SJSA1 (cell line): ENCODE results near the gene RAN. TPM values are rescaled to one million over a fixed set of nuclear protein-coding genes. Genes with fewer than 3 reads are reported as not detected.
"Not testable (repeated sequence)": the region's sequence is repeated elsewhere in the genome, so short reads cannot be mapped to it uniquely, and the experiment has no call there.

Source experiments
- DNase-seq, 2 experiments: peaks; one replicate each; pipeline ENCODE4 v3.0.0-alpha.2; 2015 to 2020; ENCODE audit warnings: low spot score in 2 of 2, low read depth in 1 of 2
- H3K27ac ChIP-seq: fragments of 250-450 bp; sonication (Bioruptor Pico); 2 replicates; pipeline ENCODE4 v1.5.1; 2020; ENCODE audit warnings: mild to moderate bottlenecking, moderate library complexity
- H3K27me3 ChIP-seq: fragments of 250-450 bp; sonication (Bioruptor Pico); replicated peaks from 2 replicates; pipeline ENCODE4 v1.5.1; 2020; ENCODE audit warnings: mild to moderate bottlenecking, moderate library complexity
- H3K36me3 ChIP-seq: fragments of 250-450 bp; sonication (Bioruptor Pico); 2 replicates; pipeline ENCODE4 v1.5.1; 2020; ENCODE audit warnings: mild to moderate bottlenecking
- H3K4me1 ChIP-seq: fragments of 250-450 bp; sonication (Bioruptor Pico); replicated peaks from 2 replicates; pipeline ENCODE4 v1.6.1; 2021; ENCODE audit warnings: mild to moderate bottlenecking
- H3K4me3 ChIP-seq: fragments of 250-450 bp; sonication (Bioruptor Pico); 2 replicates; pipeline ENCODE4 v1.5.1; 2020; ENCODE audit warnings: mild to moderate bottlenecking
- H3K9me3 ChIP-seq: fragments of 250-450 bp; sonication (Bioruptor Pico); replicated peaks from 2 replicates; pipeline ENCODE4 v1.5.1; 2020; ENCODE audit warnings: mild to moderate bottlenecking
- total RNA-seq: library from RNA; depleted of rRNA; stranded (reverse); fragments of >200 nt; shearing (Covaris generic); gene quantifications from 2 replicates; pipeline ENCODE4 v1.2.3, GENCODE V29; 2014

Gene RAN
- total RNA-seq, 1 experiment from 2014 or later, result 606 TPM

DNA sequence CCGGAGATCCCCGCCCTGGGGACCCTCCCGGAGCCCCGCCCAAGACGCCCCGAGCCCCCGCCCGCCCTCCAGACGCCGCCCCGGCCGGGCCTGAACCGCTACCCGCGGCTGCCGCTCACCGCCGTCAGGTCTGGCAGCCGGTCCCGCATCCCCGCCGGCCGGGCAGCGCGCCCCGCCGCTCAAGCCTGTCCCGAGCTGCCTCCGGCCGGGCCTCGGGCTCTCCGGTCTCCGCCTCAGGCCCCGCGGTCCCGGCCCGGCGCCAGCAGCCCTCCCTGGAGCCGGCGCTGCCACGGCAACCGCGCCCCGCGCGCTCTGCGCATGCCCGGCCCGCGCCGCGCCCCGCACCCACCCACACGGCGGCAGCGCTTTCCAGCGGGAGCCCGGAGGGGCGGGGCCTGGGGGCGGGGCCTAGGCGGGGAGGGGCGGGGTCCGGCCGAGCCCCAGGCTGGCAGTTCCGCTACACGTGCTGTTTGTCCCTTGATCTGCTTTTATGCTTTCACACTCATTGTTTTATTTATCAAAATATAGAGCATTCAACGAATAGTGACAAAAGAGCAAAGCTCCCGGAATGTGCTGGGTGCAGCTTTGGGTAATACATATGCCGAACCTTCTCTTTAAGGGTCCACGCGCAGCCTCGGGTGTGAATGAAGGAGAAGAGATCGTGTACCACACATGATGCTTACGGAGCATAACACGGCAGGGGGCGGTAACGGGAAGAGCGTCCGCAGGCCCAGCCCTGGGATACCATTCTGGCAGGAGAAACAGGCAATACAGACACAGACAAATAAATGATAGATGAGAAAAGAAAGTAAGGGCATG, 32.7 kb upstream of the RAN start, which contains the start of gene STX2:
TSS of gene STX2 (minus strand) at position 300 of the 819 bp plus-strand sequence. CDS start at position 149, 151 bp downstream.
- no peaks in the 10 kb centered on the region for H3K9me3 ChIP-seq
- H3K27ac ChIP-seq, result peak within 1 kb of the TSS; percentile 64
- no peaks in the 10 kb centered on the region for H3K36me3 ChIP-seq
- H3K4me3 ChIP-seq, result peak within 1 kb of the TSS; percentile 81
- H3K4me1 ChIP-seq, result peaks cover 13% of the 10 kb centered on the region
- H3K27me3 ChIP-seq, result no peaks in the 10 kb centered on the region
- DNase-seq, result peak; percentile 79 to 88

DNA sequence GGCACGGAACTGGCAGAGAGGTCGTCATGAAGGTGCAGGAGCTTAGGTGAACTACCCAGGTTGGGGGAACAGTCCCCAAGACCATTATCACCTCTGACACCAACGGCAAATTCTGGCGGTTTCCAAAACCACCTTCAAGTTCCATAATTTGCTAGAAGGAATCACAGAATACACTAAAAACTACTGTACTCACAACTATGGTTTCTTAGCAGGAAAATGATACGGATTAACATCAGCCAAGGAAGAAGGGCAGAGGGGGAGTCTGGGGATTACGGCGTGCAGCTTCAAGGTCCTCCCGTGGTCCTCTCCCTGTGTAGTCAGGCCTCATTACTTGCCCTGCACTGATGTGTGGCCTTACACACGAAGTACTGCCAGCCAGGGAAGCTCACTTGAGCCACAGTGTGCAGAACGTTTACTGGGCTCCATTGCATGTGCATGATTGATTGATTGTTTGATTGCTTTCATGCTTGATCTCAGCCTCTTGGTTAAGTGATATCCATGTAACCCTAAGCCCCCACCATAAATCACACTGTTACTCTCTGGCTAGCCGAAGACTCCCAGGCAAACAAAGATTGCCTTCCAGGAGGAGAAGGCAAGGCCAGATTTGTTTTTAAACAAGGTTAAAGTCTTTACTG, 32.0 kb upstream of the RAN start:
- DNase-seq, result no peak
- H3K36me3 ChIP-seq, result no peaks in the 10 kb centered on the region
- H3K4me3 ChIP-seq, result peak overlapping the region; percentile 81
- peaks cover 13% of the 10 kb centered on the region for H3K4me1 ChIP-seq
- H3K9me3 ChIP-seq, result no peaks in the 10 kb centered on the region
- H3K27ac ChIP-seq, result no peak overlapping the region
- no peaks in the 10 kb centered on the region for H3K27me3 ChIP-seq

DNA sequence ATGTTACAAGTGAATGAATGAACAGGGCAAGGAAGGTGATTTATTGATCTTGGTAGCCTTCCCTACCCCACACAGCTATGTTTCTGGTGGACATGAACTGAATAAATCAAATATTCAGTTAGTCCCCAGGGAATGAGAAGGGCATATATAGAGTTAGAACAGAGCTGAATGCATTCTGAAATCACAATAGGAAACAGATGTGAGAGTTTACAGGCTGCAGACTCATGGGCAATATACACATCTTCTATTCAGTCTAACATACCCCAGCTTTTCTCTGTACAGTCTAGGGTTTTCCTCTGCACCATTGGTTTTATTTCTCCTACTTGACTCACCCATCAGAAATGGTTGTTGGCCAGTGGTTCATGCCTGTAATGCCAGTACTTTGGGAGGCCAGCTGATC, 25.5 kb upstream of the RAN start:
- no peaks in the 10 kb centered on the region for H3K27me3 ChIP-seq
- no peak overlapping the region for H3K4me3 ChIP-seq
- no peak for DNase-seq
- H3K27ac ChIP-seq, result no peak overlapping the region
- no peaks in the 10 kb centered on the region for H3K36me3 ChIP-seq
- H3K9me3 ChIP-seq, result no peaks in the 10 kb centered on the region
- H3K4me1 ChIP-seq, result no peaks in the 10 kb centered on the region

DNA sequence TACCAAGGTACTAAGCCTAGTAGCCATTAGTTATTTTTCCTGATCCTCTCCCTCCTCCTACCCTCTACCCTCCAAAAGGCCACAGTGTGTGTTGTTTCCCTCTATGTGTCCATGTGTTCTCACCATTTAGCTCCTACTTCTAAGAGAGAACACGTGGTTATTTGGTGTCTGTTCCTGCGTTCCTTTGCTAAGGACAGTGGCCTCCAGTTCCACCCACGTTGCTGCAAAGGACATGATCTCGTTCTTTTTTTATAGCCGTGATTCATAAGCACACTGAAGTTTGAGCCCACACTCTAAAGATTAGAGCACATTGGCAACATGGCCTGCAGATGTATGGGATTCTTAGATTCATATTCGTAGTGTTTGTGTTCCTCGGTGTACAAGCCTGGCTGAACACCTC, 24.8 kb upstream of the RAN start:
- Histone ChIP-seq H3K9me3 (no peaks in the 10 kb centered on the region), H3K36me3 (no peaks in the 10 kb centered on the region), H3K4me3 (no peak overlapping the region), H3K4me1 (no peaks in the 10 kb centered on the region), H3K27me3 (no peaks in the 10 kb centered on the region), H3K27ac (no peak overlapping the region)
- DNase-seq, result no peak

DNA sequence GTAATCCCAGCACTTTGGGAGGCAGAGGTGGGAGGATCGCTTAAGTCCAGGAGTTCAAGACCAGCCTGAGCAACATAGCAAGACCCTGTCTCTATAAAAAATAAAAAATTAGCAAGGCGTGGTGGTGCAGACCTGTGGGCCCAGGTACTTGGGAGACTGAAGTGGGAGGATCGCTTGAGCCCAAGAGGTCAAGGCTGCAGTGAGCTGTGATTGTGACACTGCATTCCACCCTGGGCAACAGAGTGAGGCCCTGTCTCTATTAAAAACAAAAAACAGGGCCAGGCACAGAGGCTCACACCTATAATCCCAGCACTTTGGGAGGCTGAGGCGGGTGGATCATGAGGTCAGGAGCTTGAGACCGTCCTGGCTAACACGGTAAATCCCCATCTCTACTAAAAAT, 23.8 kb upstream of the RAN start:
- H3K27ac ChIP-seq, H3K4me3 ChIP-seq, H3K36me3 ChIP-seq, H3K27me3 ChIP-seq, DNase-seq, H3K9me3 ChIP-seq, H3K4me1 ChIP-seq: not testable (repeated sequence)

DNA sequence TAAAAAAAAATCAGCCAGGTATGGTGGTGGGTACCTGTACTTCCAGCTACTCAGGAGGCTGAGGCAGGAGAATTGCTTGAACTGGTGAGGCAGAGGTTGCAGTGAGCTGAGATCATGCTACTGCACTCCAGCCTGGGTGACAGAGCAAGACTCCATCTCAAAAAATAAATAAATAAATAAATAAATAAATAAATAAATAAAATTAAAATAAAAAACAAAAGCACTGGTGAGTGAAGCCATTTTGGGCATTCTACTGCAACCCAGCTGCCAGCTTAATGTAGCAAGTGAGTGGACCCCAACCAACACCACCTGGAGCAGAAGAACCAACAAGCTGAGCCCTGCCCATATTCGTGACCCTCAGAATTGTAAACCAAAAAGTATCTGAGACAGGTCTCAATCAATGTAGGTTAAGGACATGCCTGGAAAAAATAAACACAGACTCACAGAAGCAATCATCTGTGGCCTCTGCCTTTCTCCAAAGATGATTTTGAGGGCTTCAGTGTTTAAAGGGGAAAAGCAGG, 23.0 kb upstream of the RAN start:
- not testable (repeated sequence) for H3K9me3 ChIP-seq, H3K4me3 ChIP-seq, DNase-seq, H3K27ac ChIP-seq, H3K36me3 ChIP-seq, H3K4me1 ChIP-seq, H3K27me3 ChIP-seq

DNA sequence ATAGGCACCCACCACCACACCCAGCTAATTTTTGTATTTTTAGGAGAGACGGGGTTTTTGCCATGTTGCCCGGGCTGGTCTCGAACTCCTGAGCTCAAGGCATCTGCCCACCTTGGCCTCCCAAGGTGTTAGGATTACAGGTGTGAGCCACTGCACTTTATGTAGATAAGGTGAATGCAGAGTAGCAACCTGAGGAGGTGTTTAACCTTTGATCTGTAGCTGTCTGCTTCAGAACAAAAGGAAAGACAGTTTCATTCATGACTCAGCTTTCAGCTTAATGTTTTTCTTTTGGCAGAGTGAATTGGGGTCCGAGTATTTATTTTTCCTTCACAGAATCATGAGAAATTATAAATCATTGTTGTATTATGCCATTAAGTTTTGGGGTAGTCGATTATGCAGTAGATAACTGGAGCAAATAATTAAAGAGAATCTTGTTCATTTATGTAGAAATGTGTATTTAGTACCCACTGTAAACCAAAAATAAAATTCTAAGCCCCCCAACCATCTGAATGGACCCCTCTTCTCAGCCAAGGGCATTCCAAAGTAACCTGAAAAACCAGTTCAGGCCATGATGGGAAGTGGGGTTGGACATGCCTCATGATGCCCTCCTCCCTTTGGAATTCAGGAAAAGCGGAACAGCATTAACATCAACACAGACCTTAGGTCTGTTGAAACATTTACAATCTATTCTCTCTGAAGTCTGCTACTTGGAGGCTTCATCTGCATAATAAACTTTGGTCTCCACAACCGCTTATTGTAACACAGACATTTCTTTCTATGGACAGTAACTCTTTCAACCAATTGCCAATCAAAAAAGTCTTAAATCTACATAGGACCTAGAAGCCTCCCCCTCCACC, 22.1 kb upstream of the RAN start:
- no peak overlapping the region for H3K27ac ChIP-seq
- H3K4me3 ChIP-seq, result no peak overlapping the region
- H3K36me3 ChIP-seq, result no peaks in the 10 kb centered on the region
- H3K27me3 ChIP-seq, result no peaks in the 10 kb centered on the region
- no peak for DNase-seq
- H3K4me1 ChIP-seq, result no peaks in the 10 kb centered on the region
- no peaks in the 10 kb centered on the region for H3K9me3 ChIP-seq

DNA sequence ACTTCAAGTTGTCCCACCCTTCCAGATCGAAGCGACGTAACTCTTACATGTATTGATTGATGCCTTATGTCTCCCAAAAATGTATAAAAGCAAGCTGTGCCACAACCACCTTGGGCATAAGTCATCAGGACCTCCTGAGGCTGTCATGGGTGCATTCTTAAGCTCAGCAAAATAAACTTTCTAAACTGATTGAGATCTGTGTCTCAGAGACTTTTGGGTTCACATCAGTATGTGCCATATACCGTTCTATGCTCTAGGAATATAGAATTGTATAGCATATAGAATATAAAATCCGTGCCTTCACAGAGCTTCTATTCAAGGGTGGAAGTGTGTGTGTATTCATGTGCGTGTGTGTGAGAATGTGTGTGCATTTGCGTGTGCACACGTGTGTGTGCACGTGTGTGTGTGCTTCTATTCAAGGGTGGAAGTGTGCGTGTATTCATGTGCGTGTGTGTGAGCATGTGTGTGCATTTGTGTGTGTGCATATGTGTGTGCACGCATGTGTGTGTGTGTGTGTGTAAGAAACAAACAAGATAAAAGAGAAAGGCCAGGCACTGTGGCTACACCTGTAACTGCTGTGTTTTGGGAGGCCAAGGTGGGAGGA, 21.3 kb upstream of the RAN start:
- H3K4me1 ChIP-seq, result no peaks in the 10 kb centered on the region
- H3K36me3 ChIP-seq, result no peaks in the 10 kb centered on the region
- H3K27me3 ChIP-seq, result no peaks in the 10 kb centered on the region
- H3K27ac ChIP-seq, result no peak overlapping the region
- no peaks in the 10 kb centered on the region for H3K9me3 ChIP-seq
- DNase-seq, result no peak
- H3K4me3 ChIP-seq, result no peak overlapping the region

DNA sequence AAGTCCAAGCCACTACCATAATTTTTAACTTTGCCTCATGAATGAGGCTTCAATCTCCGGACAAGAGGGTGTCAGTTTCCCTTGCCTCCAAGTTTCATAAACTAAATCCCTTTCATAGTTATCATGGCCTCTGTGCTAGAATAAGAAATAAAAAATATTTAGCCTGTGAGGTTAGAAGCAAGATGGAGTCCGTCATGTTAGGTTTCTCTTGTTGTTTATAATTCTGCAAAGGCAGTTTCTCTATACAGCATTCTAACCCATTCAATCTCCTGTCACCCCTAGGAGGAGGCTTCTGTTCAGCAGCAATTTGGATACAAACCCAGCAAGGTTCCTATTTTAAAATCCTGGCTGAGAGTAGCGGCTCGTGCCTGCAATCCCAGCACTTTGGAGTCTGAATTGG, 15.8 kb upstream of the RAN start:
- Histone ChIP-seq H3K4me3 (no peak overlapping the region), H3K36me3 (no peaks in the 10 kb centered on the region), H3K4me1 (no peaks in the 10 kb centered on the region), H3K27me3 (no peaks in the 10 kb centered on the region), H3K27ac (no peak overlapping the region), H3K9me3 (no peaks in the 10 kb centered on the region)
- DNase-seq, result no peak

DNA sequence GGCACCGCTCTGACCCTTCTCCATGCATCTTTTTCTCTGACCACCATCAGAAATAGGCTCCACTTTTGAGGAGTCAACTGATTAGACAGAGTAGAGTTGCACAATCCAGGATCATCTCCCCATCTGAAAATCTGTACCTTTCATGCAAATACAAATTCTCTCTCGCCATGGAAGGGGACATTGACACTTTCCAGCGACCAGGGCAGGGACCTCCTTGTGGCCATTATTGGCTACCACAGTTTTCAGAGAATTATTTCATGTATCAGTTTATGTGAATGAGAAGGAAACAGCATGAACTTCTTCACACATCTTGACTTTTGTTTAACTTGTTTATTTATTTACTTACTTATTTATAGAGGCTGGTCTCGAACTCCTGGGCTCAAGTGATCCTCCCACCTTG, 13.8 kb upstream of the RAN start:
- no peaks in the 10 kb centered on the region for H3K4me1 ChIP-seq
- no peak overlapping the region for H3K27ac ChIP-seq
- H3K4me3 ChIP-seq, result no peak overlapping the region
- DNase-seq, result no peak
- H3K9me3 ChIP-seq, result no peaks in the 10 kb centered on the region
- H3K36me3 ChIP-seq, result no peaks in the 10 kb centered on the region
- no peaks in the 10 kb centered on the region for H3K27me3 ChIP-seq

DNA sequence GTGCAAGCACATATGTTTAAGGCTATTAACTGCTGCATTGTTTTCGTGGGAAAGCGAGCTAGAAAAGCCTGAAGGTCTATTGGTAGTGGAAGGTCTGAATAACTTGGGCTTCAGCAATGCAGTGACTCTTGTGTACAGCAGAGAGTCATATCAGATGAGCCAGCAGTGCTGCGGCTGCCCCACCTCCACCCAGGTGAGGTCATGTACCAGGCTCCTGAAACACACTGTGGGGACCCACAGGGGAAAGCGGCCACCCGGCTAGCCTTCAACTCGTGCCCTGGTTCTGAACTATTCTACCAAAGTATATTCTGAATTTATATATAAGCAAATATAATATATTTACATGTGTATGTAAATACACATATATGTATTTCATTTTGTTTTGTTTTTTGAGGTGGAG, 12.7 kb upstream of the RAN start:
- H3K36me3 ChIP-seq, result no peaks in the 10 kb centered on the region
- H3K4me3 ChIP-seq, result no peak overlapping the region

DNA sequence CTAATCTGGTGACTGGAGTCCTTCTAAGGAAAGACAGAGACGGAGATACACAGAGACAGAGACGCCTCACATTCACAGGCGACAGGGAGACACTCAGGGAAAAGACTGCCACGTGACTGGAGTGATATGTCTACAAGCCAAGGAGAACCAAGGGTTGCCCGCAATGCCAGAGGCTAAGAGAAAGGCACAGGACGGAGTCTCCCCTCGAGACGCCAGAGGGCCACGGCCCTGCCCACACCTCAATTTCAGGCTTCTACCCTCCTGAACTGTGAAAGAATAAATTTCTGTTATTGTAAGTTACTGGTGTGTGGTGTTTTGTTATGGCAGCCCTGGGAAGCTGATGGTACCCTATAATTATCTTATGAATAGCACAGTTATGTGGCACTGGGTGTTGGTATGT, 11.6 kb upstream of the RAN start:
- H3K36me3 ChIP-seq, result no peaks in the 10 kb centered on the region
- no peaks in the 10 kb centered on the region for H3K4me1 ChIP-seq
- no peaks in the 10 kb centered on the region for H3K9me3 ChIP-seq
- no peak overlapping the region for H3K4me3 ChIP-seq
- H3K27ac ChIP-seq, result no peak overlapping the region
- no peaks in the 10 kb centered on the region for H3K27me3 ChIP-seq
- DNase-seq, result no peak

More for the DNA sequence above, 12.7 kb upstream of the RAN start:
- no peak overlapping the region for H3K27ac ChIP-seq
- H3K4me1 ChIP-seq, result no peaks in the 10 kb centered on the region
- no peak for DNase-seq
- H3K27me3 ChIP-seq, result no peaks in the 10 kb centered on the region
- no peaks in the 10 kb centered on the region for H3K9me3 ChIP-seq

DNA sequence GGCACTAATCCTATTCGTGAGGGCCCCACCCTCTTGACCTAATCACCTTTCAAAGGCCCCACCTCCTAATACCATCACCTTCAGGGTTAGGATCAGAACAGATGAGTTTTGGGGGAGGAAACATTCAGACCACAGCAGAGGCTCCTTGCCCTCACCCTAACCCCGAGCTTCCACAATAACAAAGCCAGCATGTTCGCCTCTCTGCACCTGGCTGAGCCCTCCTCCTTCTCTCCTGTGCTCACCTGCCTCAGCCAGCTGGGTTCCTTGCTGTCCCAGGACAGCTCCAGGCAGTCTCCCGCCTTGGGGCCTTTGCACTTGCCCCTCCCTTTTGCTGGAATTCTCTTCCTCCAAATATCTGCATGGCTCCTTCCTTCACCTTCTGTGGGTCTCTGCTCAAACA, 9.7 kb upstream of the RAN start:
- no peak for DNase-seq
- H3K27me3 ChIP-seq, result no peaks in the 10 kb centered on the region
- H3K36me3 ChIP-seq, result no peaks in the 10 kb centered on the region
- no peak overlapping the region for H3K27ac ChIP-seq
- no peak overlapping the region for H3K4me3 ChIP-seq
- no peaks in the 10 kb centered on the region for H3K4me1 ChIP-seq
- no peaks in the 10 kb centered on the region for H3K9me3 ChIP-seq
